Amniotic epithelial cell (primary cell): ENCODE measurements around the gene MIR17HG.
"Not testable (repeated sequence)": the region's sequence is repeated elsewhere in the genome, so short reads cannot be mapped to it uniquely, and the experiment has no call there.

Experiments
- DNase-seq: peaks from one replicate; pipeline ENCODE4 v3.0.0-alpha.2; 2010; ENCODE audit warnings: low read depth

Gene MIR17HG

DNA sequence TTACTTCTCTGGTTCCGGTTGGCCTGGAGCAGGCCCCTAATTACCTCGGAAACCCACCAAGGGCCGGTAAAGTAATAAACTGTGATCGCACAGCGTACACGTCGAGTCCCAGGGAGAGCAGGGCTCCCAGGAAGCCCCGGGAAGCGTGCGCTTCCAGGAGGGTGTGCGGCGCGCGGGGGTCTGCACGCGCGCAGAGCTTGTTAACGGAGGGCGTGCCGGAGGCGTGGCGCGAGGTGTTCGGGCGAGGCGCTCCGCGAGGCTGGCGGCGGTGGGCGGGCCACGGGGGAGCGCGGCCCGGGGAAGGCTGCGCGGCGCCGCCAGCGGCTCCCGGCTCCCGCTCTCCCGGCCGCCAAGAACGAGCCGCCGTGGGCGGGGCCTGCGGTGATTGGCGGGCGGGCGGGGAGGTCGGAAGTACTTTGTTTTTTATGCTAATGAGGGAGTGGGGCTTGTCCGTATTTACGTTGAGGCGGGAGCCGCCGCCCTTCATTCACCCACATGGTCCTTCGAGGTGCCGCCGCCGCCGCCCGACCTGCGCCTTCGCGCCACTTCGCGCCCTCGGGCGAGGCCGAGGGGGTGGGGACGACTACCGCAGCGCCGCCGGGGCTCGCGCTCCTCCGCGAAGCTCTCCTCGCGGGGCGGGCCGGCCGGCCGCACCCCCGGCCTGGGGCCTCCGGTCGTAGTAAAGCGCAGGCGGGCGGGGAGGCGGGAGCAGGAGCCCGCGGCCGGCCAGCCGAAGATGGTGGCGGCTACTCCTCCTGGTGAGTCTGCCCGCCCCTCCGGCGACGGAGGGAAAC, at the start of gene MIR17HG:
Gene MIR17HG (plus strand): TSS at position 486 of the 794 bp plus-strand sequence.
- peak; percentile 79 for DNase-seq

DNA sequence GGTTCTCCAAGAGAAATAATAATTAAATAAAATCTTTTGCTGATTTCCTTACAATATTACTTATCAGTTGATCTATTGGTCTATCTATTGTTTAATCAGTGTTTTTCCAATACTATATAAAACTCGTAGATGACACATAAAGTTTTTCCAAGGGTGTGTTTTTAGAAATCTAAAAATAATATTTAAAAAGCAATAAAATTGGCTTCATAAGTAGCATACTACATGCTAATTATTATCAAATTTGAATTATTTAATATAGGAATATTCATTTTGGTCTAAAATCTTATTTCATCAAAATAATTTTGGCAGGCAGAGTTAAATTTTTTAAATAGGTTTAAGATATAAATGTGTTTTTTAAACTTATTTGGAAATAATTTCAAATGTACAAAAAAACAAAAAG, 49.4 kb upstream of the MIR17HG start:
- no peak for DNase-seq

DNA sequence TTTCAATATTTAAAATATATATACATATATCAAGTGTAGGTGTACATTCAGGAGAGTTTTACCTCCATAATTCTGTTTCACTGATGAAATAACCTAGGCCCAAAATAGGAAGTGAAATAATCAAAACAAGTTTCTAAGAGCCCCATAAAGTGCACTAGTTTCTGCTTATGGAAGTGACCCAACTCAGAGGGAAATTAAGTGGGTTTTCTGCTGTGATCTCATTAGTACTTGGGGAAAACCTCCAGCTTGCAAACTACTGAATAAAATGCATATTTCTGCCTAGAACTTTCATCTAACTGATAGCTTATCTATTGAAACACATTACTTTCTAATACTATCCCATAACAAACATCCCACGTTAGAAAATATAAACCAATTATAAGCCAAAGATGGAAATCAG, 45.4 kb upstream of the MIR17HG start:
- no peak for DNase-seq

DNA sequence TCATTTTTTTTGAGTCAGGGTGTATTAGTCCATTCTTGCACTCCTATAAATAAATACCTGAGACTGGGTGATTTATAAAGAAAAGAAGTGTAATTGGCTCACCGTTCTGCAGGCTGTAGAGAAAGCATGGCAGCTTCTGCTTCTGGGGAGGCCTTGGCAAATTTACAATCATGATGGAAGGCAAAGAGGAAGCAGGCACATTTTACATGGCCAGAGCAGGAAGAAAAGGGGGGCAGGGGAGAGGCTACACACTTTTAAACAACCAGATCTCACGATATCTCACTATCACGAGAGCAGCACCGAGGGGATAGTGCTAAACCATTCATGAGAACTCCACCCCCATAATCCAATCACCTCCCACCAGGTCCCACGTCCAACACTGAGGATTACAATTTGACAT, 44.5 kb upstream of the MIR17HG start:
- no peak for DNase-seq

DNA sequence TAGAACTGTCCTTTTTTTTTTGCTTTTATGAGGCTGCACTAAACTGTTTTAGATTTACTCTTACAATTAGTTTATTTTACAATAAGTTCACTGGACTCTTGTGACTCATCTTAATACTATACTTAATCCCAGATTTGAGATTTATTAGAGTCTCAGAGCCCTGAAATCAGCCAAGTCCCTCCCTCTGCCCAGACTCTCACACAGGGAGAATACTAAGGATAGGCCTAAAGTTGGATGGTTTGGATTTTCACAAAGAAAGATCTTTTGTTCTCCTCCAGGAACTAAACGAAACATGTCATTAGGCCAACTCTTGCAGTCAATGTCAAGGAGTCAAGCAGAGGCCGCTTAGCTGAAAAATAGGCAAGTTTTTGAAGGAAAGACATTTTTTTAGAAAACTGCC, 42.7 kb upstream of the MIR17HG start:
- DNase-seq = peak; percentile 1

DNA sequence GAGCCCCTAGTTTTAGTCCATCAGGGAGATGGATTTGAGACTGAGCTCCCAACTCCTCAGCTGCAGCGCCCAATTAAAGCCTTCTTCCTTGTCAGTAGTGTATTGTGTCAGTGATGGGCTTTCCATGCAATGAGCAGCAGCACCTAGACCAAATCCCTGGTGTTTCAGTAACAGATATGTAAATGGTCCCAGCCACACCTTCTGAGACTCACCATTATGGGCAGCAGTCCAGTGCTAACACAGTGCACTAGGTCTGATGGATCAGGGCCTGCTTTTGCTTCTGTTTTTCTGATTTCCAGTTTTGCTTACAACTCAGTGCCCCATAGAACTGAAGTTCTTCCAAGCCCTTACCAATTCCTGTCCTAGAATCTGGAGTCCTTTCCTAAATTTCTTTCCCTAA, 41.8 kb upstream of the MIR17HG start:
- DNase-seq = no peak

DNA sequence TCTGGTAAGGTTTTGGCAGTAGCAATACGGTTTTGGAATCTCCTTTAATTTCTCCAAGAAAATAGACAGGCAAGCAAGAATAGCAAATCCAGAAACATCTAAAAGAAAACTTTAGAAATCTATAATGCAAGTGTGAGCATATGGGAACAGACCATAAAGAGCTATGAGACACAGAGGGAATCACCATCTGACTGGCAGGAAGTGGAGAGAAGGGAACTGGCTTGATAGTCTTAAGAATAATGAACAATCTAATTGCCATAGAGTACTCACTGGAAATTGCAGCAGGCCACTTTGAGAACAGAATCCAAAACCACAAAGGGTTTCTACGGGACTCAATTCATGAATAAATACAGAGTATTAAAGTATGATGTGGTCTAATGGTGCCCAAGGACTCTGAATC, 39.6 kb upstream of the MIR17HG start:
- DNase-seq = no peak

DNA sequence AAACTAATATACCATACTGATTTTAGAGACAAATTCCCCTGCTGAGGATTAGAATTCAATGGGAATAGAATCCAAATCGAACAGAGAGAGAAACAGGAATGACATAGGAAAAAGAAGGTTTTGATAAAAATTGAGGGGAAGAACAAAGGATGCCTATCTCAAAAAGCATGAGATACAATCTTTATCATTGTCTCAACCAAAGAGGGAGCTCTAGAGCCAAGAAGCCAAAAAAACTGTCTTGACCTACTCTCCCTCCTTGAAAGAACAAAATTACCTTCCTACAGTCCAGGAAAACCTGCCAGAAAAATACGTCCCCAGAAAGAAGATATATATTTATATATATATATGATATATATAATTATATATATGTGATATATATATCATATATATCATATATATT, 39.2 kb upstream of the MIR17HG start:
- no peak for DNase-seq

DNA sequence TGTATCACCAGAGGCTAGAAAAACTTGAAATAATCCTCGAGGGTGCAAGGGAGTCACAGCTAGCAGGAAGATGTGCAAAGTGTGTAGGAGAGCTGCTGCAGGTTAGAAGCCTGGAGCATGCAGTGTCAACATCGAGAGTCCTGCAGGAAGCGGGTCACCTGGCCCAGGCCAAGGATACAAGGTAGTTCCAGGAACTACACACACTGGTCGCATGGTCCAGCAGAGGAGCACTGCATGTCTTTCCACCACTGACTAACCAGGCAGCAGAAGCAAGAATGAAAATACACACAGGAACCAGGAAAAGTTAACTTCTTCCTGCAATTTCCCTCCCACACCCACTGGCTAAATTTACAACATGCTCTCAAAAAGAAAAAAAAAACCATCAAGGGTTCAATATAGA, 36.0 kb upstream of the MIR17HG start:
- no peak for DNase-seq

DNA sequence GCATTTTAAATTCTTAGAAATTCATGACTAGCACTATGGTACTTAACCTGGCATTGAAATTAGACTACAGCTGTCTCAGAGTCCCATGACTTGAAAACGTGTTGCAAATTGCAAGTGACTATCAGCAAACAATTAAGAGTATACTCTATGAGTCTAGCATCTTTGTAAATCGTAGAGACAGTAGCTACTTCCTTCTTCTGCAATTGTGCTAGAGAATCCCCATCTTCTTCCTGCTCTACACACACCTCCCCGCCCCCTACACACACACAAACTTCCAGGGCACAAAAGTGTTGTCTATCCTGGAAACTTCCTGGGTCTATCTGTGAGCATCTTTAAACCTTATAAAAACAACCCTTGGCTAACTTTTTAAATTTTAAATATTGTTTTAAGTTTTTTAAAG, 35.2 kb upstream of the MIR17HG start:
- no peak for DNase-seq

DNA sequence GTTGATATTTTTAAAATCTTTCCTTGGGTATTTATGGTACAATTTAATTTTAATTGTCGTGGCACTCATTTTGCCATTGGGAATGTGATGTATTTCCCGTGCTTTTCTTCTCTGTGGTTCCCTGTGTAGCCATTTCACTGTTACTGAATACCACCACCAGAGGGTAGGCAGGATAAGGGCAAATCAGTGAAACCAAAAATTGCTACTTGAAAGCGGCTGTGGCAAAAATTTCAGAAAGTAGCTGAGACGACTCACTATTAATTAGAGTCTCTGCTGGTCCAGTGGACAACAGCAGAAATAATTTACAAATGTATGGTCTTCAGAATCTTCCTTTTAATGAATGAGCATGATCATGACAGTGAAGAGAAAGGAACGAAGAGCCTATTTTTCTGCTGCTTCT, 34.4 kb upstream of the MIR17HG start:
- peak; percentile 11 for DNase-seq

DNA sequence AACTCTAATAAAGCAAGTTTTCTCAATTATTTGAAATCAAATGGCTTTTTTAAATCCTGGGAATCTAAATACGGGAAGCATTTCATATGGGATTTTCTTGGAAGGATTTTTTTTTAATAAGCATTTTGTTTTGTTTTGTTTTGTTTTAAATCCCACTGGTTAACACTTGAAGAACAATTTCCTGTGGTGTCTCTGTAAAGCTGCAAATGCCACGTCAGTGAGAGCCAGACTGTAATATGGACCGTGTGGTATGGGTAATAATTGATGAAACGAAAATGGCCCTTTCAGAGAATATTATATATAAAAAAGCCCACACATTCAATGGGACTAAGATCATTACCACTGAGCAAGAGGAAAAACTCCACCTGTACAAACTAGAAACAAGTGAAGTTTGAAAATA, 33.9 kb upstream of the MIR17HG start:
- no peak for DNase-seq

DNA sequence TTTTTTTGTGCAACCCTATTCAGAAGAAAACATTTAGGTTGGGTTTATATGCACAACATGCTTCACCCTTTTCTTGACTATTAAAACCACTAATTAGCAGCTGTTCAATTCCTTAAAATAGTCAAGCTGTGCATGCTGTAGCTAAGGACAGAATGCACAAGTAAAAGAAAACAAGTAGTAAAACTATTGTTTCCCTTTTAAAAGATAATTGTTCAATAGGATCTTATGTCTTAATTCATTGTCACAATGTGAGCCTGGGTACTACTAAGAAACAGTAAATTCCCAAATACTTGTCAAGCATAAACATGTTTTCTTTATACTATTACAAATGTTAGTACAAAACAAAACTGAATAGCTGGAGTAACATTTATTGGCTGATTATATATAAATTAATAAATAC, 32.6 kb upstream of the MIR17HG start:
- no peak for DNase-seq

DNA sequence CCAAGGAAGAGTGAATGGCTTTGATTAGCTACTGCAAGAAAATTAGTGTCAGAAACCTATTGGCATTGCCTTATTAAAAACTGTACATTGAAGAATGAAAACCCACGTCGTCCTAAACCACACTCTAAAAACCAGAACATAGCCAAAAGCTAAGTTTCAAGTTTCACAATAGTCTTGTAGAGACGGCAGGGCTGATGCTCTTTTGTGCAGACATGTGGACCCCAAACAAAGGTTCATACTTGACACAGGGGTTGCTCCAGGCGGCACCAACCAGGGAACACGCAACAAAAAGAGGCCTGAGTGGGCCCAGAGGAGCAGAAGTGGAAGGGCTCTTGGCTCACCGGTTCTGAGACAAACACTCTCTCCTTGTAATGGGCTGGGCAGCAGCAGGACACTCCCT, 28.6 kb upstream of the MIR17HG start:
- DNase-seq = no peak

DNA sequence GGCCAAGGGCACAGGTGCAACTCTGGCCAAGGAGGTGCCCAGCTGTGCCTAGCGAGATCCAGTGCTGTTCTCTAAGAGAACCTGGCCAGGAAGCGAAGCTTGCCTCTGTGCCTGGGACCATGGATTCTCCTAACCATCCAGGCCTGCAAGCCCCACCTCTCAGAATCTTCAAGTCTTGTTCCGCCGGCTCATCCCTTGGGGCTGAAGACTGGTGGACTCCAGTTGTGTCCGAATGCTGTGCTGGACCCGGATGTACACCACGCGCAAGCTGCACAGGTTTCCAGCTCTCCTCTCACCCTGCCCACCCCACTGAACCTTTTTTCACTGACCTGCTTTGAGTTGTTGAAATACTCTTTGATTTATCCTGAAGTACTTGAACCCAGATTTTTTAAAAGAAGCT, 27.5 kb upstream of the MIR17HG start:
- DNase-seq = no peak

DNA sequence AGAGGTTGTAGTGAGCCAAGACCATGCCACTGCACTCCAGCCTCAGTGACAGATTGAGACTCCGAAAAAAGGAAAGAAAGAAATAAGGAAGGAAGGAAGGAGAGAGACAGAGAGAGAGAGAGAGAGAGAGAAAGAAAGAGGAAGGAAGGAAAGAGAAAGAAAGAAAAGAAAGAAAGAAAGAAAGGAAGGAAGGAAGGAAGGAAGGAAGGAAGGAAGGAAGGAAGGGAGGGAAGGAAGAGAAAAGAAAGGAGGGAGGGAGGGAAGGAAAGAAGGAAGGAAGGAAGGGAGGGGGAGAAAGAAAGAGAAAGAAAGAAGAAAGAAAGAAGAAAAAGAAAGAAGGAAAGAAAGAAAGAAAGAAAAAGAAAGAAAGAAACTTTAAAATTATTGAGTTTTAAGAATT, 26.5 kb upstream of the MIR17HG start:
- DNase-seq = not testable (repeated sequence)

DNA sequence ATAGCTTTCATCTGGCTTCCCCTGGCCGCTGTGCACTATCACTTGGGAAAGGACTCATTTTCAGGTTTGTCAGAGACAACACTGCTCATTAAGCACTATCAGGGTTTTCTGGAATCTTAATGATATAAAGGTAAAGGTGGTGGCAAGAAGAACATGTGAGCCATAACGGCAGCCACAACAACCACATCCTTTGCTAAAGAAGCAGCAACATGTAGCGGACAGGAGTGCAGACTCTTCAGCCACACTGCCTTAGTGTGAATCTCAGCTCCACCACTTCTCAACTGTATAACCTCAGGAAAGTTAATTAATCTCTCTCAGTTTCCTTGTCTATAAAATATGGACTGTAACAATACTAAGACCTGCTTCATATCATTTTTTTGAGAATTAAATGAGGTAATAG, 24.1 kb upstream of the MIR17HG start:
- no peak for DNase-seq

DNA sequence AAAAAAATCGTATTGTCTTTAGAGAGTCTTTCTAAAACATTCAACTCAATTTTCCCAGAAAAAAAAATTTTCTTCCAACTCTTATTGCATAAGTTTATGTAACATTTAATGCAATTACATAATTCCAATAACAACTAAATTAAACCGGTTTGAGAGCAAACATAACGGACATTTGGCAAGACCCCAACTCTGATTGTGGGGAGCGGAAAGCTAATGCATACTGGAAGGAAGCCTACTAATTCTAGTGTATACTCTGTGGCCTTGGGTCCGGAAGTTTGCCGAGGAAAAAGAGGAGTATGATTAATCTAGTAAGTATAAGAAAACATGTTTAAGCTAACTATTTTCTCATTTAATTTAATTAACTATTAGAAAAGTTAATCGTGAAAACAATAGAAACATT, 21.3 kb upstream of the MIR17HG start:
- DNase-seq = no peak

DNA sequence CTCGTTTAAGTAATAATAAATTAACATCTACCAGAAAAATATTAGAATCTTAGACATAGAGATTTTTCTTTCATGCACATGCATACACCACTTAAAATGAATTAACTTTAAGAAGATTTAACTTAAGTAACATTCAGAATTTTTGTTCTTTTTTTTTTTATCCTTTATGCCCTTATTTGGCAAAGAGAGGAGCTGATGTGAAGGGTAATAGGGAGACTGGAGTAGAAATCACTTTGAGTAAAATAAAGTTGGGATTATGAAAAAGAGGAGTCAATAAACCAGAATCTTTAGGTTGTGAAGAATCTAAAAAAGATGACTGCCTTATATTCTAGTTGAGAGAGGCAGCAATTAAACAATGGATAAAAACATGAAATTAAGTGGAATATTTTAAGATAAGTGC, 18.8 kb upstream of the MIR17HG start:
- DNase-seq = no peak

DNA sequence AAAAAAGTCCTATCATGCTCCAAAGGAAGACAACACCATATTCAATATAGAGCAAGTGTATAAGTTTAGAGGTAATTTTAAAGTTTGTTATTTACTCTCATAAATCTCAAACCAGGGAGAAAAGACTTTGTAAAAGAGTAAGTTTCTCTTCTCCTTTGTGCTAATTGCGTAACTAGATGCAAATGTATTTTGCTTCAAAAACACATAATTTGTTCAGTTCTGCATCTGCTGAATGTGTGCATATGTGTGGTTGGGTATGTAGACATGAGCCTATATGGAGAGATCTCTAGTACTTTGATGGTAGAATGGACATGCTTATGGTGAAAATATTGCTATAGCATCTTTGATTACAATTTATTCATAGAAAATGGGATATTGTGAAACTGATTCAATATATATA, 17.8 kb upstream of the MIR17HG start:
- no peak for DNase-seq

DNA sequence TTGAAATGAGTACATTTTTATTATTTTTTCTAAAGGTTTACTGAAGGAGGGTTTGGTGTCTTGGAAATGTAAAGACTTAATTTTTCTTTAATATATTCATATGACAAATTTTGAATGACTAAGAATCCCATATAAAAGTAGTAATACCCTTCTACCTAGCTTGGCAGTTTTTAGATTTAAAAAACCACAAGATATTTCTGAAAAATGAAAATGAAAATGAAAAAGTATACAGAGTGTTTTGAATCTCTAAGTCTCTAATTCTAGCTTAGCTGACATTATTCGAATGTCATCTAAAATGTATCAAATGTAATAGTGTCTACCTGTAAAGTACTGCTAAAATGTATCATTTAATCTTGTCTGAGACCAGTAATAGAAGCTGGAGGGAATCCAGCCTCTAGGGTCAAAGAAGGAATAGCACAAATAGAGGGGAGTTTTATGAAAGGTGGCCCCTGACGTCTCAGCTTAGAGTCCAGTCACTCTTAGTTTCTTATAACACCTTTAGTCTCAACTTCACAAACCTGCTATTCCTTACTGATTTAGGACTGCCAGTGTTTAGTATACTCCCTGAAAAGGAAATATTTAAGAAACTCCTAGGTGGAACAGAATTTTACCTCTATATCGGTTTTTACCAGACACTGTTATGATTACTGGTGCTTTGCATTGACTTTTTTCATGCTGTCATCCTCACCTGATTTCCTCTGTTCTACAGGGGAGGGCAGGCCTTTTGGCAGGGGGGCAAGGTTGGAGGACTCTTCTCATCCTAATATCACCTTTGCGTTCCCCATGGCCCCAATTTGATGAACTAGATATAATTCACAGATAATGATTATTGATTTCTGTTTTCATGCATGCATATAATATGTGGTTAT, 16.2 kb upstream of the MIR17HG start:
- DNase-seq = no peak

DNA sequence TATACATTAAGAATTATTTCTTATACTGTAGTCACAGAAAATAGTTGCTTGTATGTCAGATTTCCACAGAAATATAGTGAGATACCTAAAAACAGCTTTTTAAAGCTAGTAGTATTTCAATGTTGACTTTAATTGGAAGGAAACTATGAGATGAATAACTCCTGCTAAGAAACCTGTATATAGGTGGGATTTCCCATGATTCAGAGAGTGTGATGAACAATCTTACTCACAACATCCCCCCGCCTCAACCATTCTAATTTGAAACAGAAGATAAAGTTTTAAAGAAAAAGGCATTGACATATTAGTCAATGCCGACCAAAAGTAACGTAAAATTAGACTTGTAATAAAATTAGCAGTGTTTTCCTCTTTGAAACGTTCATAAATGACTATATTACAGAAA, 1.4 kb upstream of the MIR17HG start:
- no peak for DNase-seq

DNA sequence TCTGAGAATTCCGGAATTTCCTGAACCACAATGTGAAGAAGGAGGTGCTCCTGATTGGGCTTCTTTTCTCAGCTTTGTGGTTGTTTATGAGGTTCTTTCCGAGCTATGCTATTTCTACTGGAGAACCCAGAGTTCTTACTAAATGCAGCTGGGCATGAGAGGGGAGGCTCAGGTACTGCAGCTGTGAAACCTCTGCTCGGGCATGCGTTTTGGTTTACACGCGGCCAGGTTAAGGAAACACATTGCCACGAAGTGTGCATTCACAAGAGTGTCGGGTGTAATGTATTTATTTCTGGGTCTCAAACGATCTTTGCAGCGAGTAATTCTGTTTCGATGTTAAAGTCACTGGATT, 661 bp upstream of the MIR17HG start:
- no peak for DNase-seq
